NAMALWA (cell line): ENCODE results near the gene RASA2.
"Not testable (repeated sequence)": the region's sequence is repeated elsewhere in the genome, so short reads cannot be mapped to it uniquely, and the experiment has no call there.

Experiments
- DNase-seq: peaks from one replicate; pipeline ENCODE4 v3.0.0-alpha.2; 2015; ENCODE audit warnings: low spot score

RASA2 gene

DNA sequence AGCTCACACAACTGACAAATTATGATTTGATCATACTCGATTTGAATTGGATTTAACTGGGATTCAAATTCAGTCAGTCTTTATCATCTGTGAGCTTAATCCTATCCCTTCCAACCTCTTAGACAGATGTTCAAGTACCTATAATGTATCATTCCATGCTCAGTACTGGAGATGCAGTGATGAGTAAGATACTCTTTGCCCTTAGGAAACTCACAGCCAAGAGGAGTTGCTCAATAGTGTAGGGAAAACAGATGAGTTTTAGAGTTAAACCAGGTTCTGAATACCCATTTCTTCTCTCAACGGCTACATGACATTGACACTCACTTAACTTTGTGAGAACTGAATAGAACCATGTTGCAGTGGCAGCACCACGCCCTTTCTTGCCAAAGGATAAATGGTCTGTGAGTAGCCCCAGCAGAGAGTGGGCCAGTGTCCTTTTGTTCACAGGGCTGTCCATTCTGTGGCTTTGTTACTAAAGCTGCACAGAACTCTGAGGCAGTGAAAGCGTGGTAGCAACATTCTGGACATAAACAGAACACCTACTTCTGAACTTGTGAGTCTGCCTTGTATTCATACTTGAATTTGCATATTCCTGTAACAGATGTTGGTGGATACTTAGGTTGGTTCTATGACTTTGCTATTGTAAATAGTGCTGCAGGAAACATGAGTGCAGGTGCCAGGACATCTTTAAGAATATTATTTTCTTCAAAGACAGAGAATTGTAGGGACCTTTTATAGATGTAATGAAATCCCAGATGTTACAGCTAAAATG is 91.6 kb downstream of the RASA2 start:
- peak; percentile 44 for DNase-seq

DNA sequence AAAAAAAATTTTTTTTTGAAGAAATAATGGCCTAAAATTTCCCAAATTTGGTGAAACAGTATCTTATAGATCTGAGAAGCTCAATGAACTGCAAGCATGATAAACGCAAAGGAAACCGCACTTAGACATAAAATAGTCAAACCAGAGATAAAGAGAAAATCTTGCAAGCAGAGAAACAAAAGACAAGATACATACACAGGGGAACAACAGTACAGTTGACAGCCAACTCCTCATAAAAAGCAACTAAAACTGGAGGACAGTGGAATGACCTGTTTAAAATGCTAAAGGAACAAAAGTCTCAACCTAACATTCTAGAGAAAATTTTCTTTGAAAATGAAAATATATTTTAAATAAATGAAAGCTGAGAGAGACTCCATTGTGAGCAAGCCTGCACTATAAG is 107.5 kb downstream of the RASA2 start:
- DNase-seq = no peak

DNA sequence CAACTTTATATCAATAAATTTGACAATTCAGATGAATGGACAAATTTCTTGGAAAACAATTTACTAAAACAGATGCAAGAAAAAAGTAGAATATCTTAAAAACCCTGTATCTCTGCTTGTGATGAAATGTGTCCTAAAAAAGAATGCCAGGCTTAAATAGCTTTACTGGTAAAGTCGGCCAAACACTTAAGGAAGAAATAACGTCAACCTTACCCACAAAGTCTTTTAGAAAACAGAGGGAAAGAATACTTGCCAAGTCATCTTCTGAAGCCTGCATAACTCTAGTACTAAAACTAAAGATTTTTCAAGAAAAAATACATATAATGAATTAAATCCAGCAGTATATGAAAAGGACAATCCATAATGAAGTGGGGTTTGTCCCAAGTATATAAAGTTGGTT is 111.1 kb downstream of the RASA2 start:
- DNase-seq = no peak

DNA sequence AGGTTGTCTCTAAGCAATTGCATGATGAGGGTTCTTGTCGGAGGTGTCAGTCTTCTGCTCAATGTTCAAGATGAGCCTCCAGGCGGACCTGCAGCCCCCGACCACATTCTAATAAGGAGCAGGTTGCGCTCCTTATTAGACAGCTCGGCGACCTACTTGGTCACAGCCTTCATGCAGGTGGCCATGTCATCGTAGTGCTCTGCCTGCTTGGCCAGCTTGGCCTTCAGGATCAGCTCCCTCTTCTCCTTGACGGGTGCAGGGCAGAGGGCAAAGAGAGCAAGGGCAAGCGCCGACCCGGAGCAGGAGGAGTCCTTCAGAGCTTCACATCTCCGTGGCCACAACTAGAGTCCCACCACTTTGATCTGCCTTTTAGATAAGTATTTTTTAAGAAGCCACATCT is 113.5 kb downstream of the RASA2 start:
- DNase-seq = no peak

DNA sequence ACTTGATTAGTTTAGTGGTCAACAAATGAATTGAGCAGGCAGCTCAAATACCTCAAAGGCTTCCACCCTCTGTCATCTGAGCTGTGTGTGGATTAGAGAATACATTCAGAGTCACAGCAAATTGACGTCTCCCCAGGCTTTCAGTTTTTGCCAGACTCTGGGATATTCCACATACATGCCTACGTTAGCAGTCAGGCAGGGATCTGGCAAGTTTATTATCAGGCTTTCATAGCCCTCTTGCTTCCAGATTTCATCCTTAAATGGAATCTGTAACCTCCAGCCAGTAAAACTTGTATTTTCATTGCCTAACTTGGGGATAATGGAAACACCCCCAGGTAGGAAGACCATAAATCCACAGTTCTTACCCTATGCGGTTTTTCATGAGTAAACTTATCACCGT is 115.9 kb downstream of the RASA2 start:
- no peak for DNase-seq

DNA sequence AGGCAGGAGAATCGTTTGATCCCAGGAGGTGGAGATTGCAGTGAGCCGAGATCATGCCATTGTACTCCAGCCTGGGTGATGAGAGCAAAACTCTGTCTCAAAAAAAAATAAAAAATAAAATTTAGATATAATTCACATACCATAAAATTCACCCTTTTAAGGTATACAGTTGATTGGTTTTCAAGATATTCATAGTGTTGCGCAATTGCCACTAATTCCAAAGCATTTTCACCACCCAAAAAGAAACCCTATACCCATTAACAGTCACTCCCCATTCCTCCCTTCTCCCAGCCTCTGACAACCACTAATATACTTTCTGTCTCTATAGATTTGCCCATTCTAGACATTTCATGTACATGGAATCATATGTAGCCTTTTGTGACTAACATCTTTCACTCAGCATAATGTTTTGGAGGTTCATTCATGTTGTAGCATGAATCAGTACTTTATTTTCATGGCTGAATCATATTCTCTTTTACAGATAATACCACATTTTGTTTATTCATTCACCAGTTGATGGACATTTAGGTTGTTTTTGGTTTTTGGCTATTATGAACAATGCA is 116.7 kb downstream of the RASA2 start:
- no peak for DNase-seq

DNA sequence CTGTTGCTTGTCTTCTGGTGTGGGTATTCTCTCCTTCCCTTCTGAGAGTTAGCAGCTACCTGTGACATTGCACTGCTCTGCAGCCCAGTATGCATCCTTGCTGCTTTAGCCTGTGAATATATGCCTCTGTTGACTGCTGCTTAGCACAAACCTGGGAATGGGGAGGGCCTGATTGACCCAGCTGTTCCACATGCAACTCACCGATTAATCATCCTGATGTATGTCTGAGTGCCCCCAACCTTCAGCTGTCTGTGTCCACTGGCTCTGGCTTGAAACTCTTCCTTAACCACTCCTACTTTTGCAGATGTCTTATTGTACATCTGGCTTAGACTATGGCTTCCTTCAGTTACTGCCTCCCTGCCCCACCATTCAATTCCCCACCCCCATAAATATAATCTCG is 119.1 kb downstream of the RASA2 start:
- no peak for DNase-seq

DNA sequence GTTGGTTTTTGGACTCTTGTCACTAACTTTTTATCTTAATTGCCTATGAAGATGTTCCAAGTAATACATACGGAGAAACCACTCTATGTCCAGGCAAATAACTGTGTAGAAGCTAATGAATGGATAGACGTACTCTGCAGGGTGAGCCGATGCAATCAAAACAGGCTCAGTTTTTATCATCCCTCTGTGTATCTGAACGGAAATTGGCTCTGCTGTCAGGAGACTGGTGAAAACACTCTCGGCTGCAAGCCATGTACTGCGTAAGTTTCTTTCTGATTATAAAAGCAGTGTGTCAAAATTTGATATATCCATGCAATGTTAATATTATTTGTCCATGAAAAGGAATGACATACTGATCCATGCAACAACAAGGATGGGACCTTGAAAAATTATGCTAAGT is 121.6 kb downstream of the RASA2 start:
- no peak for DNase-seq

DNA sequence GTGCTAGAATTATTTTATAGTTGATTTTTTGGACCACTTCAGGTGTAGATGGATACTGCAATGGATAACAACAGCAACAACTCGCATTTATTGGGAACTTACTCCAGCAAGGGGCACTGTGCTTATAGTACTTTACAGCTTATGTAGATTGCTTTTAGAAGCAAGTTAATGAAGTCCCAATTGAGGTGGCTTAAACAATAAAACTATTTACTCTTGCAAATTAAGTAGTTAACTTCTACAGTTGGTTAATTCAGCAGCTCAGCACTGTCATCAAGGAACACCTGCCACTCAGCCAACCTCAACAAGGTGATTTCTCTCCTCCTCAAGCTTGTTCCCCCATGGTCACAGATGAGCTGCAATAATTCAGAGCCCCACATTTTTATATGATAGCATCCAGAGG is 124.1 kb downstream of the RASA2 start:
- DNase-seq = no peak

DNA sequence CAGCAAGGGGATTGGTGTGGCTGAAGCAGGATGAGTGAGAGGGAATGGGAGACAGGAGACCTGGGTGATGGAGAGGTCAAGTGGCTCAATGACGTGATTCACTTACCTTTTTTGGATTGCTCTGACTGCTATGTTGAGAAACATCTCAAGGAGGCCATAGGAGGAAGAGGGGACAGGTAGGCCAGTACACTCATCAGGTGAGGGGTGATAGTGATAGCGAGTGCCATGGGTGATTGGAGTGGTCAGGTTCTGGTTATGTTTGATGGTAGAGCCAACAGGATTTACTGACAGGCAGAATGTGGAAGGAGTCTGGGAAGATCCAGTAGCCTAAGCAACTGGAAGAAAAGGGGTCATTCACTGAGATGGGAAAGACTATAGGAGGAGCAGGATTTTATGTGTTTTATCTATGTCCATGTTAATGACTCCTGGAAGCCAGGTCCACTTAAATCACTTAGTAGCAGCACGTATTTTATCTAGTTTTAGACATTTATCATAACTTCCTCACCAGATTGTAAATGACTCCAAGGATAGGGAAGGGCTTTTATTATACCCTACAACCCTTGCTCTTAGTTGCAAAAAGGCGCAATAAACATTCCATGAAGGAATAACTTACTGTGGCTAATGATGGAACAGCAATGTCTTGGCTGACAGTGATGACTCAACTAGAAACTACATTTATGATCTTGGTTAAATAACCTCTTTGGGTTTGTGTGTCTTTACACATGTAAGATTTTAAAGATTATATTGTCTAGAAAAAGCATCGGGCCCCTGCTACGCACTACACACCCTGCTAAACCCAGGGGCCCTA is 131.5 kb downstream of the RASA2 start:
- no peak for DNase-seq

DNA sequence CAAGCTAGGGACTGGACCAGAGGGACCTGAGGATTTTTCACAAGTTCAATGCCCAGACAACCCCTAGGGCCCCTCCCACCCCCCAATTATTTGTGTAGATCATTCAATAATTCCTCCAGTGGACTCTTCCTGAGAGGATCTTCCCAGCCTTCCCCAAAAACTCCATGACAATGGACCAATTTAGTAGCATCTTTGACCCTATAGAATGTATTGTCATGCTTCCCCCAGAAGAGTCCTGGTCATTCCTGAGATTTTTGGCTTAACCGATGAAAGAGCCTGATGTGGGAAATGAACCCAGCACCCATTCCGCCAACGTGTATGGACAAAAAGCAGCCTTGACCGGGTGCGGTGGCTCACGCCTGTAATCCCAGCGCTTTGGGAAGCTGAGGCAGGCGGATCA is 132.1 kb downstream of the RASA2 start:
- DNase-seq = no peak

DNA sequence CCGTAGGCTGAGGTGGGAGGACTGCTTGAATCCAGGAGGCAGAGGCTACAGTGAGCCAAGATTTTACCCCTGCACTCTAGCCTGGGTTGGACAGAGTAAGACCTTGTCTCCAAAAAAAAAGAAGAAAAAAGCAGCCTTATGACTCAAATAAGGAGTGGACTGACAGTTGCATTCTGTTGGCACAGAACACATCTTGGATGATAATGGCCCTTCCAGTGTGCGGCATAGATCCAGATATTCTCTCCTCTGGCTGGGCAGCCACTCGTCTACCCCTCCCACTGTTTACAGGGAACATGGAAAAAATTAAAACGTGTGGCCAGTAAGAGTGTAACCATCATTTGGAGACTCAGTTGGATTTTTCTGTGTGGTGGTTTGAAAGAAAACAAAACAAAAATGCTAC is 132.6 kb downstream of the RASA2 start:
- no peak for DNase-seq

DNA sequence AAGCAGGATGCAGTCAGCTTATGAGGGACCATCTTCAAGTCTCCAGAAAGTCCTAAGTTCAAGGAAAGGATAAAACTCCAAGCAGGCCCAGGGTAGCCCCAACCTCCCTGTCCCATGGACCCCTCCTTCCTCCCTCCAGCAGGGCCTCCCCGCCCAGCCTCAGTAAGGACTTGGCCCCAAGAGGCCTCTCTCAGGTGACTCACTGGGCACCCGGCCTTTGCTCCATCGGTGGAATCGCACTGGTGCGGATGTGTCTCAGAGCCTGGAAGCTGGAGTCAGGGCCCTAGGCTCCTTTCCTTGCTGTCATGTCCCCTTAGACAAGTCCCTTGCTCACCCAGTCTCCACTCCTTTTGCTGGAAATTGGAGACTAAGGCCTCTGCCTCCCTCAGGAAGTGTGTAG is 136.9 kb downstream of the RASA2 start:
- no peak for DNase-seq

DNA sequence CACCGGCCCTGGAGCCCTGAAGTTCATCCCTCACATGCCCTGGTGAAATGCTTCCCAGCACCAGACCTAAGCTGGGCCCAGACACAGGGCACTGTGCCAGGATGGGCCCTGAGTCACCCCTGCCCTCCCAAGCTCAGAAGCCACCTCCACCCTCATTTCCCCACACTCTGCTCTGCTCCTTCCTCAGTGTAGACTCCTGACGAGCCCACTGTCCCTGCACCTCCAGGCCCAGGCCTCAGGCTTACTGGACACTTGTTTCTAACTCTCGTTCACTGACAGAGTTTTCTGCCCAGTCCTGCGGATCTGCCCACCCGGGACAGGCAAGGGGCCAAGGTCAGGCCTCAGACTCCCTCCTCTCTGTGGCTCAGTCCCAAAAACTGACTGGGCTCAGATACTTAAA is 138.7 kb downstream of the RASA2 start:
- DNase-seq = no peak

DNA sequence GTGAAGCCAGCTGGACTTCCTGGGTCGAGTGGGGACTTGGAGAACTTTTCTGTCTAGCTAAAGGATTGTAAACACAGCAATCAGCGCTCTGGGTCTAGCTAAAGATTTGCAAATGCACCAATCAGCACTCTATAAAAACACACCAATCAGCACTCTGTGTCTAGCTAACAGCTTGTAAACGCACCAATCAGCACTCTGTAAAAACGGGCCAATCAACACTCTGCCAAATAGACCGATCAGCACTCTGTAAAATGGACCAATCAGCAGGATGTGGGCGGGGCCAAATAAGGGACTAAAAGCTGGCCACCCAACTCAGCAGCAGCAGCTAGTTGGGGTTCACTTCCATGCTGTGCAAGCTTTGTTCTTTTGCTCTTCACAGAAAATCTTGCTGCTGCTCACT is 141.5 kb downstream of the RASA2 start:
- peak; percentile 34 for DNase-seq

DNA sequence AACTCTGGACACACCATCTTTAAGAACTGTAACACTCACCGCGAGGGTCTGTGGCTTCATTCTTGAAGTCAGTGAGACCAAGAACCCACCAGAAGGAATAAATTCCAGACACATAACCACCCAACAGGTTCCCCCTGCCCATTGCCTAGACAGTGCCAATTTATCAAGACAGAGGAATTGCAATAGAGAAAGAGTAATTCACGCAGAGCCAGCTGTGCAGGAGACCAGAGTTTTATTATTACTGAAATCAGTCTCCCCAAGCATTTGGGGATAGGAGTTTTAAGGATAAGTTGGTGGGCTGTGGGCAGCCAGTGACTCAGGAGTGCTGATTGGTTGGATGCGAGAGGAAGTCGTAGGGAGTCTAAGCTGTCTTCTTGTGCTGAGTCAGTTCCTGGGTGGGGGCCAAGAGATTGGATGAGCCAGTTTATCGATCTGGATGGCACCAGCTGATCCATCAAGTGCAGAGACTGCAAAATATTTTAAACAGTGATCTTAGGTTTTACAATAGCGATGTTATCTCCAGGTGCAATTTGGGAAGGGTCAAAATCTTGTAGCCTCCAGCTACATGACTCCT is 142.1 kb downstream of the RASA2 start:
- DNase-seq = not testable (repeated sequence)

DNA sequence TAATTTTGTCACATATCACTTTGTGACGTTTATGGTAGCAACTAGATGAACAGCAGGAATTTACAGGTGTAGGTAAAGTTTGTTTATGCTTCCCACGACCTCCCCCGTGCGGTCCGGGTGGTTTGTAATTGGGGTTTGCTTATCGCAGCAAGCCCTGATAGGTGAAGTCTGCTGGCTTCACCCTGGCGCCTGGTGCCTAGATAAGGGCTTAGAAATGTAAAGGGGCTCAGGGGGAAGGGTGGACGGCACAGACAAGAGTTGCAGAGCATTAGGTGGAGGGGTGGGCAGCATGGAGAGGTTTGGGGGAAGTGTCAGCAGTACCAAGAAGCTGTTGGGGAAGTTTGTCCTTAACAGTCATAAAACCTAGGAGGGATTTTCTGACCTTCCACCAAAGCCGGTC is 143.1 kb downstream of the RASA2 start:
- no peak for DNase-seq

DNA sequence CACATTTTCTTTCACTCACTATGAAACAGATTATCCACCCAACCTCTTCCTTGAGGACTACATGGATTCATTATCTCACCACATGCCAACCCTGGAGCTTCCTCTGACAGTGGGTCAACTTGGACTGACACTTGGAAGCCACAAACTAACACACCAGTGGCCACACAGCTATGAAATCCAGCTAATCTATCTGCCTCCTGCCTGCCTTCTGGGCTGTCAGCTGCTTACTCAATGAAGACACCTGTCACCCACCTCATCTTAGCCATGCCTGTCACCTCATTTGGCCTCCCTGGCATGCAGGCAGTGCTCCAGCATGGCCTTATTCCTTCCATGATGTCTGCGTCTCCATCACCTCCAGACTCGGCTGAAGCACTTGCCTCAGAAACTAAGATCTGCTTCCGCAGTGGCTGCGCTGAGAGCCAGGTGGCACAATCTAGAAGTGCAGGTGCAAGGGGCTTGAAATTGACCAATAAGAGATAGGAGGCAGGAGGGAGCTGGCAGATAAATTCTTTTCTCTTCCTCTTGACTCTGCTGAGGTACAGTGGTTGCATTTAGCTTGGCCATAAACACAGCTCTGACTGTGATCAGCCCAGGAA is 146.1 kb downstream of the RASA2 start:
- no peak for DNase-seq

DNA sequence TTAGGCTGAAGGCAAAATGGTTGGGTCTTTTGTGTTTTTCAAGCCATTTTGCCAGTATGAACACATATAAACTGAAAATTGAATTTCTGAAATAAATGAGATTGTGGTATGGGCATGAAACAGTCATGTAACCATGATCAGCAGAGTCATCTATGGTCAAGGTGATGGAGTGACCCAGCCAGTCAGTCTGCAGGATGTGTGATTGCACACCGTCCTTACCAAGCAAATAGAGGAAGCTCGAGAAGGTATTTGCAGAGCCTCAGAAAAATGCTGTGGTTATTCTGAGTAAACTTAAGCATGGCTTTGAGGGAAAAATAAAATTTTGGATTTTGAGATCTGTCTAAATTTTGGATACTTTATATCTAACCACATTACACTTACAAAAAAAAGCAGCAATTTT is 155.4 kb downstream of the RASA2 start:
- DNase-seq = no peak

DNA sequence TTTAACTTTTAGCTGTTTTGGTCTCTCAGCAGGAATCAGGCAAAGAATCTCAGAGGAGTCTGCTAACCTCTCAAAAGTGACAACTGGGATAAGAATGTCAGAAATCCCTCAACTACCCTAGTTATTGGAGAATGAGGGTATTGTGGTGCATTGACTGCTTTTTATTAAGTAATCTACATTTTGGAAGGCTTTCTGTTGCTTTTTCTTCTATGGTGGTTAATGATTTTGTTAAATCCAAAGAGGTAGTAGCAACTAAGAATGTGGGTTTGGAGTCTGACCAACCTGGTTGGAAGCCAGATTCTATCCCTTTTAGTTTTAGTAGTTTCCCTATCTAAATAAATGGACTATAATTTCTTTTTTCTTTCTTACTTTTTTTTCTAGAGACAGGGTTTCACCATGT is 156.6 kb downstream of the RASA2 start:
- no peak for DNase-seq

DNA sequence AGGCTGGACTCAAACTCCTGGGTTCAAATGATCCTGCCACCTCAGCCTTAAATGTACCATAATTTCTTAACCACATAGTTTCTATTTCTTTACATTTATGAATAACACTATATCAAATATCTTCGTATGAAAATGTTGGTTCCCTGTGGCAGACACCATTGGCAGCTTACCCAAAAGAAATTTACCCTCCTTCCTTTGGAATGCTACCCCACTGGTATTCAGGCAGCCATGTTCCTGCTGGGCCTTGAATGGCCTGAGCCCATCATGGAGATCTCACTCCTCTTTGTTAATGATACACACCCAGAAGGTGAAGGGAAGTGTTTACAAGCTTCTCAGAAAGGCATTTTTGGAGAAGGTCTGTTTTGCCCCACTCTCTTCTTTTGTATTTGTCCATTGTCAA is 157.0 kb downstream of the RASA2 start:
- no peak for DNase-seq

DNA sequence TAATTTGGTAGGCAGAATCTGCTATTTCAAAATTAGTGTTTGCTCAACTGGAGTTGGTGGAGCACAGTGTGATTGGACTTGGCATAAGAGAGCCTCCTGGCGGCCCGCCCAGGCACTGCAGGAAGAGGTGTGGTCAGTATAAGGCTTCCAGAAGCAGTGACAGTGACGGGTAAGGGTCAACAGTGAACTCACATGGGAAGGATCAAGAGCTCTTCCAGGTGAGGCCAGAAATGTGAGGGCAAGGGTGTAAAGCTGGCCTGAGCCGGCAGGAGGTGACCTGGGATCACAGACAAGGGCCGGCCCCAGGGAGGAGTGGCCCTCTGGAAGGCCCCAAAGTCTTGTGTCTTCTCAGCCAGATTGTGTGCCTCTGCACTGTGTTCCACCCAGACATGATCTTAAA is 158.1 kb downstream of the RASA2 start:
- peak; percentile 72 for DNase-seq
